GM23338 (cell line): Measurements from ENCODE around the gene KMT2E. TPM values are rescaled to one million over a fixed set of nuclear protein-coding genes. Genes with fewer than 3 reads are reported as not detected.

Experiments
- ATAC-seq: fragments of 200-7000 bp; cut with Tn5 transposase; 3 replicates; pipeline ENCODE4 v1.9.1; 2020
- DNase-seq: peaks from one replicate; pipeline ENCODE4 v3.0.0-alpha.2; 2015; ENCODE audit warnings: low spot score
- H2AFZ ChIP-seq: fragments of 200-600 bp; sonication (generic); 2 replicates; pipeline ENCODE4 v1.8.0; 2016; ENCODE audit warnings: antibody characterized with exemption, mild to moderate bottlenecking, moderate library complexity
- H3F3A ChIP-seq: fragments of 200-600 bp; sonication (generic); replicated peaks from 2 replicates; pipeline ENCODE4 v1.8.0; 2017; ENCODE audit warnings: antibody characterized with exemption, mixed run types, low read depth
- H3K27ac ChIP-seq: fragments of 200-600 bp; sonication (generic); 2 replicates; pipeline ENCODE4 v1.6.1; 2016; ENCODE audit warnings: low read depth
- H3K27me3 ChIP-seq: fragments of 200-600 bp; sonication (generic); 2 replicates; pipeline ENCODE4 v1.8.0; 2016; ENCODE audit warnings: mild to moderate bottlenecking, mixed run types, moderate library complexity; ENCODE audit not compliant: insufficient read depth
- H3K36me3 ChIP-seq: fragments of 200-600 bp; sonication (generic); 2 replicates; pipeline ENCODE4 v1.8.0; 2016; ENCODE audit warnings: mild to moderate bottlenecking; ENCODE audit not compliant: insufficient read depth
- H3K4me1 ChIP-seq: fragments of 200-600 bp; sonication (generic); 2 replicates; pipeline ENCODE4 v1.8.0; 2016; ENCODE audit warnings: mild to moderate bottlenecking, moderate library complexity; ENCODE audit not compliant: insufficient read depth
- H3K4me2 ChIP-seq: fragments of 200-600 bp; sonication (generic); 2 replicates; pipeline ENCODE4 v1.7.1; 2017; ENCODE audit warnings: mixed run types
- H3K4me3 ChIP-seq: fragments of 200-600 bp; sonication (generic); 2 replicates; pipeline ENCODE4 v1.6.1; 2016; ENCODE audit warnings: mixed run types
- H3K79me2 ChIP-seq: fragments of 200-600 bp; sonication (generic); replicated peaks from 2 replicates; pipeline ENCODE4 v1.8.0; 2017; ENCODE audit warnings: mild to moderate bottlenecking; ENCODE audit not compliant: insufficient read depth
- H3K9me2 ChIP-seq: fragments of 200-600 bp; sonication (generic); 2 replicates; pipeline ENCODE4 v1.8.0; 2017; ENCODE audit not compliant: insufficient read depth
- H4K20me1 ChIP-seq: fragments of 200-600 bp; sonication (generic); replicated peaks from 2 replicates; pipeline ENCODE4 v1.8.0; 2017; ENCODE audit warnings: mild to moderate bottlenecking; ENCODE audit not compliant: insufficient read depth
- H3K27ac Mint-ChIP-seq: 2 replicates; pipeline ENCODE4 v1.8.0; 2020; ENCODE audit warnings: inconsistent platforms, mild to moderate bottlenecking, moderate library complexity, mixed read lengths
- H3K27me3 Mint-ChIP-seq: 3 replicates; pipeline ENCODE4 v1.8.0; 2022; ENCODE audit warnings: low read depth, mild to moderate bottlenecking, moderate library complexity, mixed read lengths, inconsistent platforms; ENCODE audit not compliant: insufficient read depth, poor library complexity
- H3K36me3 Mint-ChIP-seq: 3 replicates; pipeline ENCODE4 v1.8.0; 2021; ENCODE audit warnings: low read depth, mild to moderate bottlenecking, inconsistent platforms, moderate library complexity, mixed read lengths
- H3K4me1 Mint-ChIP-seq: 3 replicates; pipeline ENCODE4 v1.8.0; 2020; ENCODE audit warnings: mild to moderate bottlenecking, inconsistent platforms, mixed read lengths
- H3K4me3 Mint-ChIP-seq: 3 replicates; pipeline ENCODE4 v1.8.0; 2021; ENCODE audit warnings: moderate library complexity, mild to moderate bottlenecking, inconsistent platforms, mixed read lengths
- H3K9me3 Mint-ChIP-seq: 3 replicates; pipeline ENCODE4 v1.8.0; 2020; ENCODE audit warnings: moderate library complexity, mild to moderate bottlenecking, inconsistent platforms, mixed read lengths
- CREB1 ChIP-seq: fragments of 250-450 bp; sonication (Bioruptor Pico); IDR thresholded peaks from 2 replicates; pipeline ENCODE4 v1.5.0; 2020; ENCODE audit warnings: low read depth, mild to moderate bottlenecking, moderate library complexity
- ETS1 ChIP-seq: IDR thresholded peaks from 2 replicates; pipeline ENCODE4 v1.6.1; 2016; ENCODE audit warnings: antibody characterized with exemption
- EZH2phosphoT487 ChIP-seq: fragments of 200-600 bp; sonication (generic); IDR thresholded peaks from one replicate; pipeline ENCODE4 v1.8.1; 2018; ENCODE audit warnings: antibody characterized with exemption; ENCODE audit not compliant: unreplicated experiment
- JUNB ChIP-seq: IDR thresholded peaks from one replicate; pipeline ENCODE4 v1.6.1; 2016; ENCODE audit warnings: antibody characterized with exemption; ENCODE audit not compliant: unreplicated experiment
- NANOG ChIP-seq: IDR thresholded peaks from 2 replicates; pipeline ENCODE4 v1.6.1; 2016; ENCODE audit warnings: antibody characterized with exemption, borderline replicate concordance
- POLR2AphosphoS5 ChIP-seq: IDR thresholded peaks from 2 replicates; pipeline ENCODE4 v1.6.1; 2016; ENCODE audit warnings: antibody characterized with exemption, low read depth
- REST ChIP-seq: IDR thresholded peaks from one replicate; pipeline ENCODE4 v1.6.1; 2018; ENCODE audit warnings: antibody characterized with exemption; ENCODE audit not compliant: unreplicated experiment
- ZNF114 ChIP-seq: fragments of 250-450 bp; sonication (Bioruptor Pico); IDR thresholded peaks from 2 replicates; pipeline ENCODE4 v1.5.0; 2020; ENCODE audit warnings: mild to moderate bottlenecking, moderate library complexity
- ZNF331 ChIP-seq: fragments of 250-450 bp; sonication (Bioruptor Pico); IDR thresholded peaks from 2 replicates; pipeline ENCODE4 v1.5.0; 2020; ENCODE audit warnings: low read depth, mild to moderate bottlenecking, moderate library complexity
- polyA plus RNA-seq: library from polyadenylated mRNA; unstranded; fragments of >200 nt; fragmentation: Nextera tagmentation; extraction: Ambion mirVana; gene quantifications from 2 replicates; pipeline ENCODE4 v1.2.1, GENCODE V29; 2016
- total RNA-seq: library from RNA; depleted of rRNA; stranded (reverse); fragments of >200 nt; shearing (Covaris generic); gene quantifications from 2 replicates; pipeline ENCODE4 v1.2.3, GENCODE V29; 2014
- TF ChIP-seq, protein P1 (sequence below), 2 experiments: fragments of 200-600 bp in 1 of 2; sonication (generic) in 1 of 2; conservative IDR thresholded peaks; 2 replicates each; pipeline versions ENCODE4 v1.5.1 to v1.6.1; 2016 to 2017; ENCODE audit warnings: antibody characterized with exemption in 2 of 2, low read depth in 2 of 2, mild to moderate bottlenecking in 2 of 2, moderate library complexity in 1 of 2

The KMT2E gene
- total and polyA plus RNA-seq, 2 experiments from 2014 or later = 50.2 to 70.9 TPM

- Histone ChIP-seq H3K4me2 (no peak overlapping the region), H3K4me3 (no peak overlapping the region), H3F3A (no peaks in the 10 kb centered on the region), H4K20me1 (peaks cover 12% of the 10 kb centered on the region), H3K27ac (no peak overlapping the region), H3K4me1 (no peaks in the 10 kb centered on the region), H3K27me3 (no peaks in the 10 kb centered on the region), H3K36me3 (peaks cover 5% of the 10 kb centered on the region; the same call in 1 of the 2 replicates), H2AFZ (no peak overlapping the region), H3K9me2 (no peaks in the 10 kb centered on the region), H3K79me2 (peaks cover 43% of the 10 kb centered on the region)
- no peak overlapping the region for H3K4me3 Mint-ChIP-seq
- no peak overlapping the region for H3K27ac Mint-ChIP-seq
- no peak for TF ChIP-seq ETS1
- no peak for TF ChIP-seq EZH2phosphoT487
- TF ChIP-seq, protein P1, sequence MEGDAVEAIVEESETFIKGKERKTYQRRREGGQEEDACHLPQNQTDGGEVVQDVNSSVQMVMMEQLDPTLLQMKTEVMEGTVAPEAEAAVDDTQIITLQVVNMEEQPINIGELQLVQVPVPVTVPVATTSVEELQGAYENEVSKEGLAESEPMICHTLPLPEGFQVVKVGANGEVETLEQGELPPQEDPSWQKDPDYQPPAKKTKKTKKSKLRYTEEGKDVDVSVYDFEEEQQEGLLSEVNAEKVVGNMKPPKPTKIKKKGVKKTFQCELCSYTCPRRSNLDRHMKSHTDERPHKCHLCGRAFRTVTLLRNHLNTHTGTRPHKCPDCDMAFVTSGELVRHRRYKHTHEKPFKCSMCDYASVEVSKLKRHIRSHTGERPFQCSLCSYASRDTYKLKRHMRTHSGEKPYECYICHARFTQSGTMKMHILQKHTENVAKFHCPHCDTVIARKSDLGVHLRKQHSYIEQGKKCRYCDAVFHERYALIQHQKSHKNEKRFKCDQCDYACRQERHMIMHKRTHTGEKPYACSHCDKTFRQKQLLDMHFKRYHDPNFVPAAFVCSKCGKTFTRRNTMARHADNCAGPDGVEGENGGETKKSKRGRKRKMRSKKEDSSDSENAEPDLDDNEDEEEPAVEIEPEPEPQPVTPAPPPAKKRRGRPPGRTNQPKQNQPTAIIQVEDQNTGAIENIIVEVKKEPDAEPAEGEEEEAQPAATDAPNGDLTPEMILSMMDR (conservative IDR thresholded peaks at IDR 0.05; ENCODE audit: low read depth in 2 of 2) = no peak
- TF ChIP-seq JUNB = no peak
- no peak for TF ChIP-seq ZNF331 (CRISPR knock-in tag)
- TF ChIP-seq REST = no peak
- TF ChIP-seq ZNF114 (CRISPR knock-in tag) = no peak
- TF ChIP-seq POLR2AphosphoS5 = no peak
- no peak for TF ChIP-seq NANOG
- no peak for ATAC-seq
- peaks cover 27% of the 10 kb centered on the region; the same call in 2 of the 3 replicates for H3K36me3 Mint-ChIP-seq
- no peaks in the 10 kb centered on the region for H3K27me3 Mint-ChIP-seq
- no peaks in the 10 kb centered on the region for H3K9me3 Mint-ChIP-seq
- DNase-seq = no peak
- H3K4me1 Mint-ChIP-seq = no peaks in the 10 kb centered on the region
These were observed 33.9 kb downstream of the KMT2E start for GRCh38 chr7:105047932-105048331.

- no peaks in the 10 kb centered on the region for H3K9me2 ChIP-seq
- H3K27ac ChIP-seq = no peak overlapping the region
- H3K79me2 ChIP-seq = peaks cover 69% of the 10 kb centered on the region
- H3K27me3 ChIP-seq = no peaks in the 10 kb centered on the region
- Mint-ChIP-seq H3K9me3 (no peaks in the 10 kb centered on the region), H3K27me3 (peaks cover 1% of the 10 kb centered on the region), H3K4me3 (no peak overlapping the region), H3K36me3 (peaks cover 27% of the 10 kb centered on the region; the same call in 2 of the 3 replicates), H3K4me1 (peaks cover 2% of the 10 kb centered on the region; the same call in 2 of the 3 replicates), H3K27ac (no peak overlapping the region)
- H3K36me3 ChIP-seq = 0 out of 2 replicates have a peak, but pooled peaks cover 5% of the 10 kb centered on the region
- H3K4me2 ChIP-seq = no peak overlapping the region
- no peak for DNase-seq
- peaks cover 10% of the 10 kb centered on the region for H4K20me1 ChIP-seq
- no peaks in the 10 kb centered on the region; the same call in 1 of the 2 replicates for H3K4me1 ChIP-seq
- H3K4me3 ChIP-seq = no peak overlapping the region
- no peaks in the 10 kb centered on the region for H3F3A ChIP-seq
- no peak overlapping the region for H2AFZ ChIP-seq
- ATAC-seq = no peak
- TF ChIP-seq ZNF114 (CRISPR knock-in tag) (no peak), CREB1 (no peak), NANOG (no peak), REST (no peak), ETS1 (no peak), EZH2phosphoT487 (no peak), ZNF331 (CRISPR knock-in tag) (no peak)
These were observed 36.5 kb downstream of the KMT2E start for GRCh38 chr7:105050493-105050892.
